HFFc6 (cell line): ENCODE measurements around the gene NCAM2. TPM values are rescaled to one million over a fixed set of nuclear protein-coding genes. Genes with fewer than 3 reads are reported as not detected.
A peak's percentile ranks its signal among the peaks of the same experiment; 100 is the strongest.

Source experiments
- DNase-seq: peaks from one replicate; pipeline ENCODE4 v3.0.0-alpha.2; 2018
- H3K27ac Mint-ChIP-seq: 2 replicates; pipeline ENCODE4 v1.8.0; 2020; ENCODE audit warnings: mild to moderate bottlenecking, mixed read lengths
- H3K27me3 Mint-ChIP-seq: 2 replicates; pipeline ENCODE4 v1.8.0; 2021; ENCODE audit warnings: mild to moderate bottlenecking, moderate library complexity, mixed read lengths; ENCODE audit not compliant: insufficient read depth
- H3K36me3 Mint-ChIP-seq: 2 replicates; pipeline ENCODE4 v1.8.0; 2021; ENCODE audit warnings: low read depth, mixed read lengths
- H3K4me1 Mint-ChIP-seq: 2 replicates; pipeline ENCODE4 v1.8.0; 2020; ENCODE audit warnings: low read depth, mixed read lengths
- H3K4me3 Mint-ChIP-seq: 2 replicates; pipeline ENCODE4 v1.8.0; 2020; ENCODE audit warnings: mild to moderate bottlenecking, moderate library complexity, mixed read lengths
- H3K9me3 Mint-ChIP-seq: 2 replicates; pipeline ENCODE4 v1.8.0; 2020; ENCODE audit warnings: mild to moderate bottlenecking, mixed read lengths
- total RNA-seq, 6 experiments: library from RNA; stranded (reverse); fragmentation: NEBNext Ultra II Directional; extraction: Animal tissue kit (Norgen Biotek cat#: 25700); gene quantifications; 2 replicates in 1 of 6; 3 replicates in 5 of 6; pipeline ENCODE4 v1.2.3, GENCODE V29; 2021
- TF ChIP-seq, protein P1 (sequence below): fragments of 200-600 bp; sonication (generic); IDR thresholded peaks from 2 replicates; pipeline ENCODE4 v1.5.0; 2021; ENCODE audit warnings: antibody characterized with exemption, mild to moderate bottlenecking

Gene NCAM2
- total RNA-seq, 6 experiments from 2014 or later: 2.2 to 10.2 (median 8.8) TPM

DNA sequence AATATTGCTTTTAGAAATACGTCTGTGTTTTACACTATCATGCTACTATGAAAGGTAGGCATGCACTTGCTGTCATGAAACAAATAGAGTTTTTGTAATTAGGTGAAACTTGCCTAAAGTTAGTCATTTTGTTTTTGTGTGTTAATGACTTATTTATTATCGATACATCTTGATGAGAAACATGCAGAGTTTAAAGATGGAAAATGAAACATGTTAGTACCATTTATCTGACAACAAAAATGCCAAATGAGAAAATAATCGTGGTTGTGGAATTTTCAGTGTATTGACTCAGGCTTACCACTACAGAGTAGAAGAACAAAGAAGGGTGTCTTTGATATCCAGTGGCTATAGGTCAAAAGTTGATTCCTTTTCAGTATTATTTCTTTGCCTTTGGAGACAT is 105.5 kb downstream of the NCAM2 start:
- Mint-ChIP-seq H3K27ac (no peak overlapping the region), H3K36me3 (no peaks in the 10 kb centered on the region), H3K4me3 (no peak overlapping the region; the same call in 1 of the 2 replicates), H3K9me3 (no peaks in the 10 kb centered on the region), H3K4me1 (peaks cover 46% of the 10 kb centered on the region; the same call in 1 of the 2 replicates), H3K27me3 (no peaks in the 10 kb centered on the region)
- TF ChIP-seq, protein P1, sequence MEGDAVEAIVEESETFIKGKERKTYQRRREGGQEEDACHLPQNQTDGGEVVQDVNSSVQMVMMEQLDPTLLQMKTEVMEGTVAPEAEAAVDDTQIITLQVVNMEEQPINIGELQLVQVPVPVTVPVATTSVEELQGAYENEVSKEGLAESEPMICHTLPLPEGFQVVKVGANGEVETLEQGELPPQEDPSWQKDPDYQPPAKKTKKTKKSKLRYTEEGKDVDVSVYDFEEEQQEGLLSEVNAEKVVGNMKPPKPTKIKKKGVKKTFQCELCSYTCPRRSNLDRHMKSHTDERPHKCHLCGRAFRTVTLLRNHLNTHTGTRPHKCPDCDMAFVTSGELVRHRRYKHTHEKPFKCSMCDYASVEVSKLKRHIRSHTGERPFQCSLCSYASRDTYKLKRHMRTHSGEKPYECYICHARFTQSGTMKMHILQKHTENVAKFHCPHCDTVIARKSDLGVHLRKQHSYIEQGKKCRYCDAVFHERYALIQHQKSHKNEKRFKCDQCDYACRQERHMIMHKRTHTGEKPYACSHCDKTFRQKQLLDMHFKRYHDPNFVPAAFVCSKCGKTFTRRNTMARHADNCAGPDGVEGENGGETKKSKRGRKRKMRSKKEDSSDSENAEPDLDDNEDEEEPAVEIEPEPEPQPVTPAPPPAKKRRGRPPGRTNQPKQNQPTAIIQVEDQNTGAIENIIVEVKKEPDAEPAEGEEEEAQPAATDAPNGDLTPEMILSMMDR: no peak
- no peak for DNase-seq

DNA sequence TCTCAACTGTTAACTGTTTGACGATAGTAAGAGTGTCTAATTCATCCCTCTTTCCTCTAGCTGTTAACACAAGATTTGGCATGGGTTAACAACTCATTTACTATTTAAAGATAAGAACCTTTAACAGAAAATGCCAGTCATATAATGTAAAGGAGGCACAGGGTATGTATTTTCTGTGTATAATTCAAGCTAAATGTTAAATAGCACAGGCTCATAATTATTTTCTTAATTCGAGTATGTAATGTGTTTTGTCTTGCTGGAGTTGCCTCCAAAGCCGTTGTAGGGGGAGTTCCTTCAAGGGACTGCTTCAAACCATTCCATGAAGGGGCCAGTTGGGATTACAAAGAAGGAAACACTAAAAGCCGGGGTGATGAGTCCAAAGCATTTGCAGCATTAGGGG is 111.5 kb downstream of the NCAM2 start:
- no peaks in the 10 kb centered on the region for H3K9me3 Mint-ChIP-seq
- no peaks in the 10 kb centered on the region for H3K36me3 Mint-ChIP-seq
- no peaks in the 10 kb centered on the region for H3K27me3 Mint-ChIP-seq
- DNase-seq: no peak
- peaks cover 44% of the 10 kb centered on the region; the same call in 1 of the 2 replicates for H3K4me1 Mint-ChIP-seq
- no peak overlapping the region for H3K4me3 Mint-ChIP-seq
- TF ChIP-seq, protein P1: no peak
- H3K27ac Mint-ChIP-seq: no peak overlapping the region

DNA sequence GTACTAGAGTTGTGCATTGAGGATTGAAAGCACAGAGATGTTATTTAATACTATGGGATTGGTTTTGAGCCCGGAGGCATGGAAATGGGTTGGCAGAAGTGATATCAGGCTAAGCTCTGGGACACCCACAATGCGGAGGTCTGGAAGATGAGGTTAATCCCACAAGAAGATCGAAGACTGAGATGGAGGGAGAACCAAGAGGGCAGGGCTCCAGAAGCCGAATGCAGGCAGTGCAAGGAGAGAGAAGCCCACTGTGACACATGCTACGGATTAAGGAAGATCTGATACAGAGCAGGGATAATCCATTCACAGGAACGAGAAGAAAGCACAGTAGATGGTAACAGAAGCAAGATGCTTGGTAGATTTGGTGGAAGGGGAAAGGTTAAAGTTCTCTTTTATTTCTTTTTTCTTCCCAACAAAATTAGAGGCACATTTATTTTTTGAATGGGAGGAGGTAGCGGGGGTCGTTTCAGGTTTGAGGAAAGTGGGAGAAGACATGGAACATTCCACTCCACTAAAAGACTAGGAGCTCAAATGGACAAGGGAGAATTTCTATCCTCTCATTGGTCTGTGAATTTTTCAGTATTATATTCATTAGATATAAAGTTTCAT is 113.2 kb downstream of the NCAM2 start:
- no peak for DNase-seq
- Mint-ChIP-seq H3K4me3 (peak overlapping the region; percentile 53; the same call in 1 of the 2 replicates), H3K9me3 (no peaks in the 10 kb centered on the region), H3K27me3 (no peaks in the 10 kb centered on the region), H3K36me3 (no peaks in the 10 kb centered on the region), H3K27ac (no peak overlapping the region), H3K4me1 (peaks cover 44% of the 10 kb centered on the region; the same call in 1 of the 2 replicates)
- TF ChIP-seq, protein P1: no peak

DNA sequence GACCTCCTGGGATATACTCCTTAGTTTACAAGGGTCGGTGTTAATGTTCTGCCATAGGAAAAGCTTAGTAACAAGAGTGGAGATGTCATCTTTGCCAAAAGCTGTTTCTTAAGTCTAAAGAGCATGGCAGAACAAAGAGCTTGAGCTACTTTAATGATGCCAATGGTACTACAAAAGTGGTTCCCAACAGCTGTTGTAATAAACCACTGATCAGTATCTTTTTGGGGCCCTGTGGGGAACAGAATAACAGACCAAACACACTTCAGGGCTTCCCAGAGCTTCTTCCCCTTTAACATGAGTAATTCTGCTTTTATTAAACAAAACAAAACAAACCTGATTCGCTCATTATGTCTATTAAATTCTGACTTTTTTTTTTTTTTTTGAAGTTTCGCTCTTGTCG is 116.3 kb downstream of the NCAM2 start:
- Mint-ChIP-seq H3K36me3 (no peaks in the 10 kb centered on the region), H3K27ac (no peak overlapping the region), H3K27me3 (no peaks in the 10 kb centered on the region), H3K4me3 (no peak overlapping the region), H3K4me1 (peaks cover 29% of the 10 kb centered on the region; the same call in 1 of the 2 replicates), H3K9me3 (no peaks in the 10 kb centered on the region)
- no peak for DNase-seq
- TF ChIP-seq, protein P1: no peak

DNA sequence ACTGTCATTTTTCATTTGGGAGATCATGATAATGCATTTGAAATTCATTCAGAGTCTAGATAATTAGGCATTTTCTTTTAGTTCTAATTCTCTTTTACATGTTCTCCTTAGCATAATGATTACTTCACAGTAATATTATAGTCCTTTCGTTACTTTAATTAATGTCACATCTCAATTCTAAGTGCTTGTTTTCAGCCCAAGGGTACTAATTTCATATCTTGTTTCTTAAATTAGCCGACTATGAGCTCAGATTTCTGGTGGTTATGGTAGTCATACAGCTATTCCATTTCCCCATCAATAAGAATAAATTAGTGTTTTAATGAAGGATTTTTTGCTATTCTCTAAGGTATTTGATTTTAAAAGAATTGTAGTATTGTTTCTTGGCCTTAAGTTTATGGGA is 120.9 kb downstream of the NCAM2 start:
- H3K36me3 Mint-ChIP-seq: no peaks in the 10 kb centered on the region
- TF ChIP-seq, protein P1: no peak
- no peak overlapping the region for H3K4me3 Mint-ChIP-seq
- peaks cover 2% of the 10 kb centered on the region; the same call in 1 of the 2 replicates for H3K27me3 Mint-ChIP-seq
- H3K4me1 Mint-ChIP-seq: peaks cover 18% of the 10 kb centered on the region; the same call in 1 of the 2 replicates
- H3K27ac Mint-ChIP-seq: no peak overlapping the region
- 0 out of 2 replicates have a peak, but pooled peaks cover 4% of the 10 kb centered on the region for H3K9me3 Mint-ChIP-seq
- no peak for DNase-seq
